ENCODE data around the gene ADRB1.

The ADRB1 gene
- 0 reads per million in 2 experiments for total RNA-seq

DNA sequence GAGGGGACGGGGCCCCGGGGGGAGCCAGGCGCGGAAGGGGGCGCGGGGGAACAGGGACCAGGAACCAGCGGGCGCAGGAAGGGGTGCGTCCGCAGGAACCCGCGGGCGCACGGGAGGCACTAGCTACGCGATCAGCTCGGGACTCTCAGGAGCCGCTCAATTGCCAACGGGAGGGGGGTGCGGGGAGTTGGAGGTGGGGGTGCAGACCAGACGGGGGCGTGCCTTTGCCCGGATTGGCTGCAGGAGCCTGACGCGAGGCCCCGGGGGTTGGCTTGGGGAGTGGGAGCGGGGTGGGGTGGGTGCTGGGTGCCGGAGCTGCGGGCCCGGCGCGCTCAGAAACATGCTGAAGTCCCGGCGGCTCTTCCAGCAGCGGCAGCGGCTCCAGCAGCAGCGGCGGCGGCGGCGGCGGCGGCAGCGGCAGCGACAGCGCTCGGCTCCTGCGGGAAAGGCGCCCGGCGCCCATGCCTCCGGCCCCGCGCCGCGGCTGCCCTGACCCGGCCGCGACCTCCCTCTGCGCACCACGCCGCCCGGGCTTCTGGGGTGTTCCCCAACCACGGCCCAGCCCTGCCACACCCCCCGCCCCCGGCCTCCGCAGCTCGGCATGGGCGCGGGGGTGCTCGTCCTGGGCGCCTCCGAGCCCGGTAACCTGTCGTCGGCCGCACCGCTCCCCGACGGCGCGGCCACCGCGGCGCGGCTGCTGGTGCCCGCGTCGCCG lies at the start of gene ADRB1:
Gene ADRB1 (plus strand): TSS at position 335 of the 715 bp plus-strand sequence. CDS start 267 bp downstream, at position 602.
- no peak for DNase-seq (ENCODE audit: low read depth)

DNA sequence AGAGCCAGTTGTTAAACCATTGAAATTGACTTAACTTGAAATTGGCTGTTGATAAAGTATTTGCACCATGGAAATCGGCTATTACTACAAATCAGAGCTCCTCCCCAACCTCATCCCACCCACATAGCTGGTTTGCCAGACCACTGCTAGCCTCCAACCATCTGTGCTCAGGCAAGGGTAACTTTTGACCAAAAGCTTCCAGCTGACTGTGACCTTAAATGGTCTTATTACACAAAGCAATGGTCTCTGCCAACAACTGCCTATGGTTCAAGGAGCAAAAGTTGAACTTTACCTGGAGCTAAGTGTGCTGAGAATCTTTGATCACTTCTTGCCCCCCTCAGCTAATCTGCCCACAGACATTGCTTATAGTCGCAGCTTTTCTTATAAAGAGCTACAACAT lies 48.5 kb upstream of the ADRB1 start:
- DNase-seq (ENCODE audit: low read depth), result no peak

DNA sequence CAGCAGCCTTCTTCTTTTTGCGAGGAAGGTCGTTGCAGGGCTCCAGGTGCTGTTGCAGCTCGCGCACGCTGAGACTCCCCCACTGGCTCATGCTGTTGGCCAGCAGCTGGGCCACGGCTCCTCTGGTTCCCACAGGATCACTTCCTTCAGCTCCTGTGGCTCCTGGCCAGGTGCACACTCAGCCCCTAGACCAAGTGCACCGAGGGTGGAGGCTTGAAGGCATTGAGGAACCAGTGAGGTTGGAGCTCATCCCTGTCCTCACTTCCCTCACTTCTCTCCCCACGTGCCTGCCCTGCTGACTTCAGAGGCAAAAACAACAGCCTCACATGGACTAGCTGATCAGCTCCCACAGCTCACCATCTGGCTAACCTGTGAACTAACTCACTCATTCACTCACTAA lies 46.2 kb upstream of the ADRB1 start:
- DNase-seq (ENCODE audit: low read depth), result no peak

DNA sequence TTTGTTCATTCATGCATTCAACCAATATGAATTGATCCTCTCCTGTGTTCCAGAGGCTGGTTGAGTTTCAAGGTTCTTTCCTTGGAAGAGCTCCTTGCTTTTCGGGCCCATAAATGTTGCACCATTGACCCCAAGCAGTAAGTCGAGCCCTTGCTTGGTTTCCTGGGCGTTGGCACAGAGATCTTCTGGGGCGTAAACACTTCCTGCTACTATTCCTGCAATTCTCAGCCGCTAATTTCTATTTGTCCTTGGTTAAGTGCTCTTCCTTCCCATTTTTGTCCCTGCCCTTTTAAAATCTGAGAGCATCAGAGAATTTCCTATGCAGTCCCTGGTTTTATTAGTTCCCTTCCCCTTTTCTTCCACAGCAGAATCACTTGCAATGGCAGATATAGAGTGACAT lies 44.1 kb upstream of the ADRB1 start:
- DNase-seq (ENCODE audit: low read depth), result no peak

DNA sequence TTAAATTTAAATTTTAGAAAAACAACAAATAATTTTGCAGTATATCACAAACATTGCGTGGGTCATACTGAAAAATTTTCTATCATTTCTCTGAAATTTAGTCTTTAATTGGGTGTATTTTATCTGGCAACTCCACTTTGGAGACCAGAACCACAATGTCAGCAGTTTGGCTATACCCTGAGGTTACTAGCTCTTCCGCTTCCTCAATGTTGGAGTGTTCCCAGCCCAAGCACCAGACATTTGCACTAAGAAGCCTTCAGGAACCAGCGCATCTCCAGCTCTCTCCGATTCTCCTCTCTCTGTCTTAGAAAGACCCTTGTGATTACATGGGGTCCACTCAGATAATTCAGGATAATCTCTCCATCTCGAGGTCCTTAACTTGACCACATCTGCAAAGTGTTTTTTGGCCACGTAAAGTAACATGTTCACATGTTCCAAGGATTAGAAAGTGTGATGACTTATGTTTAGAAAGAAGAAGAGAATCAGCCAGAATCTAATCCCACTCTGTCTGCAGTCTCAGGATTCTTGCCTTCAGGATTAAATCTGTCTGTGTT lies 43.1 kb upstream of the ADRB1 start:
- DNase-seq (ENCODE audit: low read depth), result no peak

DNA sequence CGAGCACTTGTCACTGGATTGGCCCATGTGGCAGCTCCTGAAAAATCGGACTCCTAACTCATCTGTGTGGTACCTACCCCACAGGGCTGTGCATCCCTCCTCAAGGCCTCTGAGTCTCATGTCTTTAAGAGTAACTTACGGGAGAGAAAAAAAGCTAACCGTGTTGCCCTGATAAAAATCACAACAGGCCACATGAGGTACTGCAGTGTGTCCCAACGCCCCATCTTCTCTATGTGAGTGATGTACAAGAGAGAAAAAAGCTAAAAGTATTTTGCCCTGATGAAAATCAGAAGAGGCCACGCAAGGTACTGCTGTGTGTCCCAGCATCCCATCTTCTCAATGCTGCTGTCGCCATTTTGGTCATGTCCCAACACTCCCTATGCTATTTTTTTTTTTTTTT lies 41.2 kb upstream of the ADRB1 start:
- no peak for DNase-seq (ENCODE audit: low read depth)

DNA sequence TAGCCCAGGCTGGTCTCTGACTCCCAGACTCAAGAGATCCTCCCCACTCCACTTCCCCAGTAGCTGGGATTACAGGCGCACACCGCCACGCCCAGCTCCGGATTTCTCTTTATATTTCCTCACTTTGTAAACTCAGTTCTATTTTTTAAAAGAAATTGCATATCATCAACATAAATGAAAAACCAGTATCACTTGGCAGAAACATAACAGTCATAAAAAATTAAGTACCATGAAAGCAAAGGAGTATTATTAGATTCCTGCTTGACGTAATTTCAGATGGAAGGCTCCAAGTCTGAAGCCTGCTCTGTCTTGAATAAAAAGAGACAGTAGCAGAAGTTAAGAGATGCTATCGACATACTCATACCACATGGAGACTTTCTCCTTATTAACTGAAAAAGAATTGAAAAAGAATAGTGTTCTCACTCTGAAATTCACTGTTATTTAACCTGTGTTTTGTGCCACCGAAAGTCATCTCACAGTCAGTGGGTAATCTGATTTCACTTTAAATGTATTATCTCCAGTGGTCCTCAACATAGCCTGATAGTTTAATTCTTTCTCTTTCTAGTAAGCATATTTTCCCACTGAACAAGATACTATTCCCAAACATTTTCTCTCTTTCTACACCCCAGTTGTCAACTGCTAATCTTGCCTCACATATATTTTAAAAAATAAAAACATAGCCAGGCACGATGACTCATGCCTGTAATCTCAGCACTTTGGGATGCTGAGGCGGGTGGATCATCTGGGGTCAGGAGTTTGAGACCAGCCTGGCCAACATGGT lies 40.3 kb upstream of the ADRB1 start:
- no peak for DNase-seq (ENCODE audit: low read depth)

DNA sequence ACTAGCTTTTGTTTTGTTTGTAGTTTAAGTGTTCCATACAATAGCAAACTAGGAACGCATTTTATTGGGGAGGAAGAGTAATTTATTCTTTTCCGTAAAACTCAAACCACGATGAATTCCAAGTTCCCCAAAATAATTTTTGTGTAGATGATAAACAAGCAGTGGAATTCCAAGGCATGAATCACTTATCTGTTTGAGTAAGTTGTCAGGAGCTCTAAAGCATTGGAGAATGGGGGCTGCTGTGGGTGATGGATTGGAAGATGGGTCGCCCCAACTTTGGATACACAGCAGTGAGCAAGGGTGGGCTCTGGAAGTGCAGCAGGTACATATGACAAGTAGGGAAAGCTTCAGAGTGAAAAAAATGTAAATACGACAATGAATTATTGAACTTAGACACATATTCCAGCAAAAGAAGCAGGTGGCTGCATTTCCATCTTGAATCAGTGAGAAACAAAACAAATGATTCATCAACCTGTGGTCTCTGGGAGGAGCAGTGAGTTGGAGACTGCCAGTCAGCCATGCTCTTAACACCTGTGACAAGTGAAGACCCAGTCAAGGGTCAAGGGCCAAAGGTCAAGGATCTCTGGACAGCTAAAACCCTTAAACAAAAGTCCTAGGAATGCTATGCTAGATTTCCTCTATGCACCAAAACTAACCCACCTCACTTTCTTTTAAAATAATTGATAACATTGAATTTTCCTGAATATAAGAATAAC lies 34.2 kb upstream of the ADRB1 start:
- no peak for DNase-seq (ENCODE audit: low read depth)

DNA sequence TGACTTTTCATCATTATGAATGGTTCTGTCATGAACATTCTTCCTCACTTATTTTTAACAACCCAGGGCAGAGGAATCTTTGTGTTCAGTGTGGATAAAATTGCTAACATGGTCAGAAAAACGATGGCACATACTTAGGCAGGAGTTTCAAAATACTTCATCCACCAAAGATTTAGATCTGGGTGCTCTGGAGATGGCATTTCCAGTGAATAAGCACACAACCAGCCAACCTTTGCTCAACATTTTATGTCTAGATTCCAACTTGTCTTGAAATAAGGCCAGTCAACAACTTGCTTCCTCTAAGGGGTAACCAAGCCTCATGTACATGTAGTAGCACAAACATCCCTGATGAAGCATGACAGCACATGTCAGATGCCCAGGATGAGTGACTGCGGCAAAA lies 33.4 kb upstream of the ADRB1 start:
- no peak for DNase-seq (ENCODE audit: low read depth)

DNA sequence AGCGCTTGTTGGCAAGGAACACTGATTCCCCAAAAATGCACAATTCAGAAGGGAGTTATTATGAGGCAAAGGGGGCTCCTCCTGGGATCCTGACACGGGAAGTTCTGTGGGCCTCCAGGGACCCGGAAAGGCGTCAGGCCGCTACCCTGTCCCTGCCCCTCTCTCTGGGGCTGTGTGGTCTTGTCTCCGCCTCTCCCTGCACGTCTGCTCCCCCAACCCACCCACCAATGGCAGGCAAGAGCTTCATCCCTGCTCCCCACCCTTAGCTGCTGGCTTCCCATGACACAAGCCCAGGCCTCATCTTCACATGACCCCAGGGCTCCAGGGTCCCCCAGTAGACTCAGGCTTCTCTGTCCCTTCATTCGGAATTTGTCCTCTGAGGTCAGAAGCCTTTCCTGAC lies 31.0 kb upstream of the ADRB1 start:
- no peak for DNase-seq (ENCODE audit: low read depth)

DNA sequence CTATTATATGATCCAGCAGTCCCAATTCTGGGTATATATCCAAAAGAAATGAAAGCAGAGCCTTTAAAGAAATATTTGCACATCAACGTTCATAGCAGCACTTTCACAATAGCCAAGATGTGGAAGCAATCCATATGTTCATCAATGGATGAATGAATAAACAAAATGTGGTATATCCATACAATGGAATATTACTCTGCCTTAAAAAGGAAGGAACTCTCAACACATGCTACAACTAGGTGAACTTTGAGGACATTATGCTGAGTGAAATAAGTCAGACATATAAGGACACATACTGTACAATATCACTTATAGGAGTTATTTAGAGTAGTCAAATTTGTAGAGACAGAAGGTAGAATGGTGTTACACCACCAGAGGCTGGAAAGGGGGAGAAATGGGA lies 28.0 kb upstream of the ADRB1 start:
- no peak for DNase-seq (ENCODE audit: low read depth)

DNA sequence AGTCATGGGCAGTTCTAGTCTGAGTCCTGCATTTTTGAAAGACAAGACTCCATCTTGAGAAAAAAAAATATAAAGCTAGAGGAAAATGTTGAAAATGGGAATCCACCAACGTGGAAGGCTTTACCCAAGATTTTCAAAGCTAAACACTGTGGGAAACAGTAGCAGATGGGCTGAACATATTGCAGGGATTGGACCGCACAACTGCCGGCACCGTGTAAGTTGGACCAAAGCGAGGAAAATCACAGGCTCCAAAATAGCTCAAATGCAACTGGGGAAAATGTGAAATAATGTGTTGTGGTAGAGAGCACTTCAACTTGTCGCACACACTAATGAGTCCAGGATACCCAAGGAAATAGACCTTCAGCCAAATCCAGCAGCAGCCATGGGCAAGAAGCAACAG lies 26.4 kb upstream of the ADRB1 start:
- no peak for DNase-seq (ENCODE audit: low read depth)

DNA sequence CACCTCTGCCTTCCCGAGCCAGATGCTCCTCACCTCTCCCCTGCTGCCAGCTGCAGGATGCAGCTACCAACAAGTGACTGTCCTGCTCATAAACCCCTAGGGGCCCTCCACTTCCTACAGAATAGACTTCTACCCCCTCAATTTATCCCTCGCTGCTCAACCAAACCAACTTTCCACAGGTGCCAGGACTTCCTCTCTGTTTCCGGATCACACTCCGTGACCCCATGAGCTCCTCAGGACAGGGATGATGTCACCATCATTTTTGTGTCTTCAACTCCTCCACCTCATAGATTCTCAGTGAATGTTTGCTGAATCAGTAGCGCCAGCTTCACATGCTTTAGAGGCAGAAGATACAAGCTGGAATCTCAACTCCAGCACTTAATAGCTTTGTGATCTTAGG lies 25.8 kb upstream of the ADRB1 start:
- DNase-seq (ENCODE audit: low read depth), result no peak

DNA sequence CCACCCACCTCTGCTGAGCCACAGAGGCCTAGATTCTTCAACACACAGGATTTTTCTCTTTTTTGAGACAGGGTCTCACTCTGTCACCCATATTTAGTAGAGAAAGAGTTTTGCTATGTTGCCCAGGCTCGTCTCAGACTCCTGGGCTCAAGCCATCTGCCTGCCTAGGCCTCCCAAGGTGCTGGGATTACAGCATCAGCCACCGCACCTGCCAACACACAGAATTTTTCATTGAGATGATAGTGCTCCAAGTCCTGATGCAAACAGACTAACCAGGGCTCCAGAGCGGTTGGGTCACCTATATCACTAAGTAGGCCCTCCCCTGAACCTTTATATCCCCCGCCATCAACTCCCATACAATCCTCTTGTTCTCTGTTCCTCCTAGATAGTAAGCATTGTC lies 24.4 kb upstream of the ADRB1 start:
- DNase-seq (ENCODE audit: low read depth), result no peak

DNA sequence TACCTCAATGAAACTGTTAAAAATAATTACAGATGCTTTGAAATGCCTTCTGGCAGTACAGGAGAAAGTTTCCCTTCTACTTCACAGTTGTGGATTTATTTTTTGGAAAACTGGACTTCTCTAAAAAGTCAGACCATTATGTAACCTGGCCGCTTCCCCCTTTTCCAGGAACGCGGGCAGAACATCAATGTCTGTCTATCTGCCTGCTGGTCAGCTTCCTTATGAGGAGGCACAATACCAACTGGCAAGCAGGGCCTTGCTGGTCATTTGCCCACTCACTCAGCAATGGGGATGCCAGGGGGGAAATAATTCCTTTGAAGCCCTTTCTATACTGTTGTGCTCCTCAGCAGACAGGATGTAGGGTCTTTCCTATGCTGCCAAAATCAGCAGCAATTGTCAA lies 22.5 kb upstream of the ADRB1 start:
- no peak for DNase-seq (ENCODE audit: low read depth)

DNA sequence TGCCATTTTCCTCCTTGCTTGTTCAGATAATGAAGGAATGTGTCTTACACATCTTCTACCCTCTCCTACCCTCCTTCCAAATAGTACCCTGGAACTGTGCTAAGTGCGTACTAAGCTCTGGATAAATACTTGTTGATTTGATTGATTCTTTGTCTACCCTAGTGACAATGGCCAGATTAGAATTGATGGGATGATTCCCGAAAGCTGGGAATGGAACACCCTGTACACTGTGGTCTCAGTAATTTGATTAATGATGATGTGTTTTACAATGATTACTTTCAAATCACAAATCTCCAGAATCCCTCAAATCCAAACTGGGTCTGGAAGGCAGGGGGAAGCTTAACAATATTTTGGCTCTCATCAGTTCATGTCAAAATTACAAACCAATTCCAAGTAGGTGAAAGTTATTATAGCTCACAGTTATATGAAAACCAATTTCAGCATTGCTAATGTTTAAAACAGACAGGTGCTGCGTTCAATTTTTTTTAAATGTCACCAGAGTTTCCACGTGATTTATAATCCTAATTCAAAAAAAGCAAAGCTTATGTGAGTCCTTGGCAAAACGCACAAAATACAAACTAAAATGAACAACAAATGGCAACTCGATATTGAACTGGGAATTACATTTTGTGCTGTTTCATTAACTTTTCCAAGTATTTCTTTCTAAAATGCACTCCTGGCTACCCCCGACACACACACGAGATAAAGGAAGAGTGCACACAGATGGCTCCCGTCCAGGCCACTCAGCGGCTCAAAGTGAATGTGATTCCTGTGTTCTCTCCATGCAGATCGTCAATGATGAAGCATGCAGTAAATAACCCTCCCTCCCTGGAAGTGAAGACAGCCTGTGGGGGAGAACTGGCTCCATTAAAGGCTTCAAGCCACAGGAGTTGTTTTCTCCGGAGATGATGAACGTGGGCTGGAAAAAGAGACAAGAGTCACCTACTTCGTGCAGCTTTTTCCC lies 21.7 kb upstream of the ADRB1 start:
- no peak for DNase-seq (ENCODE audit: low read depth)

DNA sequence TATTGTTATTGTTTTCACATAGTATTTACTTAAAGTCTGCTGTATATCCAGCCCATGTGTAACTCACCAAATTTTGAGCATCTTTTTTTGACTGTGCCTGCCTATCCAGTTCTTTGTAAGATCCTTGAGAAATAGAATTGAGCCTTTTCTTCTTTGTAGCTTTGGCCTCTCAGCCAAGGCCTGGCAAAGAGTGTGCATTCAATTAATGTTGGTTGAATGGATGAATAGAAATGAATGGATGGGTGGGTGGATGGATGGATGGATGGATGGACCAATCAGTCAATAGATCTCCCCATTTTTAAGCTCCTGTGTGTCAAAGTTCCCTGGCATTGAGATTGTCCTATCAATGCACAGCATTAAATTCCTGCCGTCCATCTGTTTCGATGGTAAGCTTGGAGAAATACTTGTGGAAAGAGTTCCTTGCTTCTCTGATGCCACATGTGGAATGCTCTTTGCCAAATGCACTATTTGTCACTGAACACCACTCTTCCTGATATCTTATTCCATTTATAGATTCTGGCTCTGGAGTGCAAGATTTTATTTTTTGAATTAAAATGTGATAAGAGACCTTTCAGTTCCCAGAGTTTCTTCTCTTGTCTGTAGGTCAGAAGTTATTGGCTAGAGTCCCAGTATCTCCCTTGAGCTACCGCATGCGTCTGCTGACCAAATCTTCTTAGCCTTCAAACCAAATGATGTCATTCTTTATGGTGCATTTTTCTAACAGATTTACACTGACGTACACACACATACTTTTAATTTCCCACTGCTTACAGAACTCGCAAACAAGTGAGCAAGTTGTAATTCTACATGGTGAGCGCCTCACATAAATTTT lies 20.7 kb upstream of the ADRB1 start:
- DNase-seq (ENCODE audit: low read depth), result no peak

DNA sequence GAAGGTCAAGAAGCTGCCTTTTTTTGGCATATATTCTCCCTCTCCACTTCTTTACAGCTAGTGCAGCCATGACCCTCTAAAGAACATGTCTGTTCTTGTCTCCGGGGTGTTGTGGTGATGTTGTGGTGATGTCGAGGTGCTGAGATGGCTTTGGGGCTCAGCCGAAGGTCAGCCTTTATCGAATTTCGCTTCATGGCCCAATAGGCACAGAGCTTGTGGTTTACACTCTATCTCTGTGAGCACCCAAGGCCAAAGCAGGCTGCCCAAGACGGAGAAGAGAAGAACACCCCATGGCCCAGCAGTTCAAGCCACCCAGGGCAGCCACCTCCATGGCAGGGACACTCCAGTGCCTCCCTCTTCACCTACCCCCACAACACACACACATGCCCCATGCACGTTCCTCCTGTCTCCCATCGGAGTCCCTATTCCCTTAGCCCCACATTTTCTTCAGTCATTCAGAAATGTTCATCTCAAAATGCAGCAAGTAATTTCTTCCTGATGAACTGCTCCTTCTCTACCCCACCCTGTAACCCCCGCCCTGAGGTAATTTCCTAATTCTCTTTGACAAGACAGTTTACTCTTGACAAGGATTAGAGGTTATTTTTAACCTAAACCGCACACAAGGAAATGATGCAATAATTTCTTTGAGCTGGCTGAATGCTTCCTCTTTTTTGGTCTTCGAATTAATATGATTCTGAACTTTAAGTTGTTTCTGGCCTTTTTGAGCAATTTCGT lies 18.6 kb upstream of the ADRB1 start:
- no peak for DNase-seq (ENCODE audit: low read depth)

DNA sequence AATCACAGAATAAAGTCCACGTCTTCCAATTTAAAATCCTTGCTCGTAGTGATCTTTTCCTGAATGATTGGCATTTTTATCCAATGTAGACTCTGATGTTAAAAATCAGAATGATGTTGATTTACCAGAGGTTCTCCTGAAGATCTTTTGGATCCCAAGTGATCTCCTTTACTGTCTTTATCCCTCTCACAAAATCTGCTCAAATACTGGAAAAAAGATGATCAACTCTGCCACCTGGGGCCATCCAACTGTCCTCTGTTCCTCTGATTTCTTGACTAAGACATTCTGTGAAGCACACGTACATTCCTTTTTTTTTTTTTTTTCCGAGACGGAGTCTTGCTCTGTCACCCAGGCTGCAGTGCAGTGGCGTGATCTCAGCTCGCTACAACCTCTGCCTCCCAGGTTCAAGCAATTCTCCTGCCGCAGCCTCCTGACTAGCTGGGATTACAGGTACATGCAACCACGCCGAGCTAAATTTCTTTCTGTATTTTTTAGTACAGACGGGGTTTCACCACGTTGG lies 18.0 kb upstream of the ADRB1 start:
- DNase-seq (ENCODE audit: low read depth), result no peak

All from T follicular helper cell (primary cell).